Bronchial epithelial cell (primary cell): ENCODE data around the gene ZNF682. TPM values are rescaled to one million over a fixed set of nuclear protein-coding genes. Genes with fewer than 3 reads are reported as not detected.
A peak's percentile ranks its signal among the peaks of the same experiment; 100 is the strongest.
"Not testable (repeated sequence)": the region's sequence is repeated elsewhere in the genome, so short reads cannot be mapped to it uniquely, and the experiment has no call there.

Source experiments
- DNase-seq: peaks from one replicate; pipeline ENCODE4 v3.0.0-alpha.2; 2010; ENCODE audit warnings: low read depth
- FAIRE-seq: peaks from 2 replicates; lab custom pipeline; 2011; peaks lifted over from hg19 to GRCh38; lab: Jason Lieb, UNC
- H3K27me3 ChIP-seq: 2 replicates; pipeline ENCODE4 v1.5.1; 2011; ENCODE audit warnings: low read length; ENCODE audit not compliant: control insufficient read depth, insufficient read depth
- H3K36me3 ChIP-seq: 2 replicates; pipeline ENCODE4 v1.5.1; 2011; ENCODE audit warnings: low read length; ENCODE audit not compliant: control insufficient read depth, insufficient read depth
- H3K4me3 ChIP-seq: 2 replicates; pipeline ENCODE4 v1.5.1; 2011; ENCODE audit warnings: mild to moderate bottlenecking, low read depth, low read length, control low read depth
- total RNA-seq: library from RNA; depleted of rRNA; stranded (reverse); fragments of >200 nt; gene quantifications from 2 replicates; pipeline ENCODE4 v1.2.1, GENCODE V29; 2014
- TF ChIP-seq, protein P1 (sequence below): IDR thresholded peaks from 2 replicates; pipeline ENCODE4 v1.5.1; 2011; ENCODE audit warnings: mild to moderate bottlenecking, moderate library complexity, low read length, control low read depth, inconsistent platforms; ENCODE audit not compliant: insufficient read depth, severe bottlenecking

Gene ZNF682
- 2.9 and 4.9 TPM in 2 replicates for total RNA-seq

DNA sequence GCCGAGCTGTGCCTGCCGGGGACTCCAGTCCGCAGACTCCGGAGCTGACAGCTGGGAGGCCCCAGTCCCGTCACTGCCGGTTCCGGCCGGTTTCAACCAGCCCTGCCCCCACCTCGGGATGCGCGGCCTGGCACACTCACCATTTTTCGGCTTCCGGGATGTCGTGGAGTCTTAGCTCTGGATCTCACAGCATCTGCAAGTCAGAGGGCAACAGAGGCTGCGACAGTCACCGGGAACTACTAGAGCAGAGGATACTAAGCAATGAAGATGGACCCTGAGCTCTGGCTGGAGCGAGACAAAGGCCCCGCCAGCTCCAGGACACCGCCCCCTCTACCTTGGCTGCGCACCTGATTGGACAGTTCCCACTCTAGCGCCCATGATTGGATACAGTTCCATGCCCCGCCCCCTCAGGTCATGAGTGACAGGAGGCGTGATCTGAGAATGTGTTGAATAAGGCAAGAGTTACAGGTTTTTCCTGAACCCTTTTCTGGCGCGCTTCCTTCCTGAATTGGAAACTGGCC lies at the start of gene ZNF682:
TSS of gene ZNF682 (minus strand) at position 303 of the 521 bp plus-strand sequence. CDS start at position 143, 160 bp downstream.
- H3K36me3 ChIP-seq = no peaks in the 10 kb centered on the region
- peak within 1 kb of the TSS; percentile 66 for H3K4me3 ChIP-seq
- TF ChIP-seq, protein P1, sequence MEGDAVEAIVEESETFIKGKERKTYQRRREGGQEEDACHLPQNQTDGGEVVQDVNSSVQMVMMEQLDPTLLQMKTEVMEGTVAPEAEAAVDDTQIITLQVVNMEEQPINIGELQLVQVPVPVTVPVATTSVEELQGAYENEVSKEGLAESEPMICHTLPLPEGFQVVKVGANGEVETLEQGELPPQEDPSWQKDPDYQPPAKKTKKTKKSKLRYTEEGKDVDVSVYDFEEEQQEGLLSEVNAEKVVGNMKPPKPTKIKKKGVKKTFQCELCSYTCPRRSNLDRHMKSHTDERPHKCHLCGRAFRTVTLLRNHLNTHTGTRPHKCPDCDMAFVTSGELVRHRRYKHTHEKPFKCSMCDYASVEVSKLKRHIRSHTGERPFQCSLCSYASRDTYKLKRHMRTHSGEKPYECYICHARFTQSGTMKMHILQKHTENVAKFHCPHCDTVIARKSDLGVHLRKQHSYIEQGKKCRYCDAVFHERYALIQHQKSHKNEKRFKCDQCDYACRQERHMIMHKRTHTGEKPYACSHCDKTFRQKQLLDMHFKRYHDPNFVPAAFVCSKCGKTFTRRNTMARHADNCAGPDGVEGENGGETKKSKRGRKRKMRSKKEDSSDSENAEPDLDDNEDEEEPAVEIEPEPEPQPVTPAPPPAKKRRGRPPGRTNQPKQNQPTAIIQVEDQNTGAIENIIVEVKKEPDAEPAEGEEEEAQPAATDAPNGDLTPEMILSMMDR = no peak
- FAIRE-seq (peak; percentile 50), DNase-seq (peak; percentile 84)
- H3K27me3 ChIP-seq = no peaks in the 10 kb centered on the region

DNA sequence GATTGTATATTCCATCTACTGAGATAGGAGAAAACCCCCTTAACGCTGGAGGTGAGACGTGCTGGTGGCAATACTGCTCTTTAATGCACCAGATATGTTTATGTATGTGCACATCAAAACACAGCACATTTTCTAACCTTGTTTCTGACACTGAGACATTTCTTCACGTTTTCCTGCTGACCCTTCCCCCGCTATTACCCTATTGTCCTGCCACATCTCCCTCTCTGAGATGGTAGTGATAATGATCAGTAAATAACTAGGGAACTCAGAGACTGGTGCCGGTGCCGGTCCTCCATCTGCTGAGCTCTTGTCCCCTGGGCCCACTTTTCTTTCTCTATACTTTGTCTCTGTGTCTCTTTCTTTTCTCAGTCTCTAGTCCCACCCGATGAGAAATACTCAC lies 43.6 kb upstream of the ZNF682 start:
- not testable (repeated sequence) for H3K36me3 ChIP-seq, DNase-seq, H3K4me3 ChIP-seq, H3K27me3 ChIP-seq, FAIRE-seq

DNA sequence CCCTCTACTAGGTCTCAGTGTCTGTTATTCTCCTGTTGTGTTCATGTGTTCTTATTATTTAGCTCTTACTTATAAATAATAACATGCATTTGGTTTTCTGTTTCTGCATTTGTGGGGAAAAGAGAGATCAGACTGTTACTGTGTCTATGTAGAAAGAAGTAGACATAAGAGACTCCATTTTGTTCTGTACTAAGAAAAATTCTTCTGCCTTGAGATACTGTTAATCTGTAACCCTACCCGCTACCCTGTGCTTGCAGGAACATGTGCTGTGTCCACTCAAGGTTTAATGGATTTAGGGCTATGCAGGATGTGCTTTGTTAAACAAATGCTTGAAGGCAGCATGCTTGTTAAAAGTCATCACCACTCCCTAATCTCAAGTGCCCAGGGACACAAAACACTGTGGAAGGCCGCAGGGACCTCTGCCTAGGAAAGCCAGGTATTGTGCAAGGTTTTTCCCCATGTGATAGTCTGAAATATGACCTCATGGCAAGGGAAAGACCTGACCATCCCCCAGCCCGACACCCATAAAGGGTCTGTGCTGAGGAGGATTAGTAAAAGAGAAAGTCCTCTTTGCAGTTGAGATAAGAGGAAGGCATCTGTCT lies 43.0 kb upstream of the ZNF682 start:
- FAIRE-seq, H3K36me3 ChIP-seq, H3K27me3 ChIP-seq, H3K4me3 ChIP-seq: not testable (repeated sequence)
- peak; percentile 52 for DNase-seq

DNA sequence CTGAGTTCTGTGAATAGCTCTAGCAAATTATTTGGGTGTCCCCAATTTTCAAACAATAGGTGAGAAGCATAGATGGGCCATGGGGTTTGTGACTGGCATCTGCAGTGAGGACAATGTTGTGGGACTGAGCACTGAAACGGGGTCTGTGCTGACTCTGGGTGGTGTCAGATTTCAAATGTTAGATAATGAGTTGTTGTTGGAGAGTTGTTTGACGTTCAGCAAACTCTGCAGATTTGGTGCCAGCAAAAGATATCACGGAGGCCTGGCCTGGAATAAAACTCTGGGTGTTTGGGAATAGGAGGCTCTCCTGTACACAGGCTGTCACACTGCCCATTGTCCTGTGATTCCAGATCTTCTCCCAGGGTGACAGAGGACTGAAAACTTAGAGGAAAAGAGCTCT lies 41.4 kb upstream of the ZNF682 start:
- TF ChIP-seq, protein P1 = no peak
- H3K27me3 ChIP-seq = no peaks in the 10 kb centered on the region
- H3K4me3 ChIP-seq = no peak overlapping the region
- DNase-seq = no peak
- H3K36me3 ChIP-seq = no peaks in the 10 kb centered on the region
- no peak for FAIRE-seq

DNA sequence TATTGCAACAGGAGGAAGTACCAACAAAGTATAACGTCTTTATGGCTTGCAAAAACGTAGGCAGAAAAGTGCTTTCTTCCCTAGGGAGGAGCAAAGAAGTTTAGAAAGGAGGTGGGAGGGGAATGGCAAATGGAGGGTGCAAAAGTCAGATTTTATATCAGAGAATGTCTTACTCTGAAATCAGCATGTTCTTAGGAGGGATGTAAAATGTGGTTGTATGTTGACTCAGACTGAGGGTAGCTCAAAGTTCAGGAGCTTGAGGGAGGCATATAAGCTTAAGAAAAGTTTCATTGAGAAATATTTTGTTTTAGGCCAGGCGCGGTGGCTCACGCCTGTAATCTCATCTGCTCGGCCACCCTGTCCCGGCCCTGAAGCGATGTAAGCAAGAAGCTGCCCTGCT lies 40.2 kb upstream of the ZNF682 start:
- no peaks in the 10 kb centered on the region for H3K27me3 ChIP-seq
- FAIRE-seq = no peak
- TF ChIP-seq, protein P1 = no peak
- H3K36me3 ChIP-seq = no peaks in the 10 kb centered on the region
- H3K4me3 ChIP-seq = no peak overlapping the region
- no peak for DNase-seq

DNA sequence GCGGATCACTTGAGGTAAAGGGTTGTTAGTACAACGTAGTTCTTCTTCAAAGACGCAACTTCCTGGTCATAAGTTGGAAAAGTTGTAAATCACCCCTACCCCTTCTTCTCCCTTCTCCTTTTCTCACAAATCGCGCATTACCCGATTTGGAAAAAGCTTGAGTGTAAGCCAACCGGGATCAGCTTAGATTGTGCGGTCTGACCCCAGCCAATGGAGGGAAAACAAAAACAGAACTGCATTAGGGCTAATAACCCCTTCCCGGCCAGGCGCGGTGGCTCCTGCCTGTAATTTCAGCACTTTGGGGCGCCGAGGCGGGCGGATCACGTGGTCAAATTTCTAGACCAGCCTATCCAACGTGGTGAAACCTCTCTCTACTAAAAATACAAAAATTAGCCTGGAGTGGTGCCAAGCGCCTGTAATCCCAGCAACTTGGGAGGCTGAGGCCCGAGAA lies 39.3 kb upstream of the ZNF682 start:
- DNase-seq (peak; percentile 20), FAIRE-seq (no peak)
- Histone ChIP-seq H3K27me3 (no peaks in the 10 kb centered on the region), H3K36me3 (no peaks in the 10 kb centered on the region), H3K4me3 (peak overlapping the region; percentile 39)
- TF ChIP-seq, protein P1 = no peak
